Left lung (tissue), 10 donors: ENCODE data around the gene POSTN. TPM values are rescaled to one million over a fixed set of nuclear protein-coding genes. Genes with fewer than 3 reads are reported as not detected.
A peak's percentile ranks its signal among the peaks of the same experiment; 100 is the strongest.

ENCODE experiments used
- ATAC-seq: fragments of 200-7000 bp; cut with Tn5 transposase; one replicate; pipeline ENCODE4 v1.9.1; 2020; ENCODE audit warnings: moderate library complexity
- DNase-seq, 4 donors: peaks; one replicate each; pipeline ENCODE4 v3.0.0-alpha.2; 2013 to 2020
- H3K27ac ChIP-seq, 2 donors: fragments of 200-600 bp; sonication (generic) in 1 of 2; one replicate each; pipeline versions ENCODE4 v1.5.0 to v1.8.0; 2020 to 2021
- H3K27me3 ChIP-seq, 2 donors: fragments of 200-600 bp; sonication (generic) in 1 of 2; one replicate each; pipeline versions ENCODE4 v1.5.0 to v1.8.0; 2020 to 2021
- H3K36me3 ChIP-seq, 2 donors: fragments of 200-600 bp; sonication (generic) in 1 of 2; one replicate each; pipeline versions ENCODE4 v1.5.0 to v1.8.0; 2020 to 2021
- H3K4me1 ChIP-seq, 2 donors: fragments of 200-600 bp; one replicate each; pipeline ENCODE4 v1.8.0; 2021
- H3K4me3 ChIP-seq, 2 donors: fragments of 200-600 bp; sonication (generic) in 1 of 2; one replicate each; pipeline versions ENCODE4 v1.5.0 to v1.8.0; 2020 to 2021; ENCODE audit warnings: mild to moderate bottlenecking in 1 of 2
- H3K9me3 ChIP-seq, 2 donors: fragments of 200-600 bp; sonication (generic) in 1 of 2; one replicate each; pipeline versions ENCODE4 v1.5.0 to v1.8.0; 2020 to 2021
- CTCF ChIP-seq, 2 donors: fragments of 200-600 bp; sonication (generic) in 1 of 2; IDR thresholded peaks; one replicate each; pipeline versions ENCODE4 v1.5.0 to v1.8.0; 2021; ENCODE audit warnings: antibody characterized with exemption in 2 of 2
- intact Hi-C, 2 donors: fragments of 100-400 bp; cut with DNase I; formaldehyde crosslinking; loops; one replicate each; pipeline versions ENCODE4 v1.11.2 to v1.14.2; 2022
- polyA plus RNA-seq, 6 donors: library from polyadenylated mRNA; unstranded; fragments of 120-200 nt; gene quantifications; one replicate each; pipeline ENCODE4 v1.2.1, GENCODE V29; 2013; ENCODE audit not compliant: insufficient read length in 6 of 6
- total RNA-seq, 2 donors: library from RNA; stranded (reverse); fragmentation: NEBNext Ultra II Directional; extraction: Animal tissue kit (Norgen Biotek cat#: 25700); gene quantifications; one replicate each; pipeline ENCODE4 v1.2.1, GENCODE V29; 2021
- donor health status: DM: no; HTN: yes; CAD: no.
- donor health status: DM: no; HTN: no; CAD: no.

The POSTN gene
- total and polyA plus RNA-seq, 8 donors, result 34.4 to 757 (median 518) TPM

DNA sequence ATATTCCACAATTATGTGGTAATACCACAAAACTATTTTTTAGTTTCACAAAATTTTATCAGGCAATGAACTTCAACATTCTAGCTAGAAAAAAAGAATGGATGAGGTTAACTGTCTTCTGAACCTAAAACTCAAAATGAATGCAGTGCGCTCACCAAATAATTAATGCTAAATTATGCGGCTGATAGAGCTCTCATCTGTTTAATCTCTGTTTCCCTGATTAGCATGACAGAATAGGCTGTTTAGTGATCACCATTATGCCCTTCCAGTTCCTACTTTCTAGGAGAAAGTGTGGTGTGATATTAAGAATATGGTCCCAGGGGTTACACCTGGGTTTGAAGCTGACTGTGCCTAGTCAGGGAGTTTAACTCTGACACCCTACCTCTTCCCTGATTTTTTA is 42.8 kb upstream of the POSTN start:
- H3K4me3 ChIP-seq, result no peak overlapping the region
- no peaks in the 10 kb centered on the region for H3K9me3 ChIP-seq
- no peaks in the 10 kb centered on the region for H3K36me3 ChIP-seq
- intact Hi-C loops, result no loop called here
- H3K4me1 ChIP-seq, result no peaks in the 10 kb centered on the region
- no peak overlapping the region for H3K27ac ChIP-seq
- no peaks in the 10 kb centered on the region for H3K27me3 ChIP-seq
- ATAC-seq (no peak), DNase-seq (no peak)
- no peak for TF ChIP-seq CTCF (IDR thresholded peaks at IDR 0.05)

DNA sequence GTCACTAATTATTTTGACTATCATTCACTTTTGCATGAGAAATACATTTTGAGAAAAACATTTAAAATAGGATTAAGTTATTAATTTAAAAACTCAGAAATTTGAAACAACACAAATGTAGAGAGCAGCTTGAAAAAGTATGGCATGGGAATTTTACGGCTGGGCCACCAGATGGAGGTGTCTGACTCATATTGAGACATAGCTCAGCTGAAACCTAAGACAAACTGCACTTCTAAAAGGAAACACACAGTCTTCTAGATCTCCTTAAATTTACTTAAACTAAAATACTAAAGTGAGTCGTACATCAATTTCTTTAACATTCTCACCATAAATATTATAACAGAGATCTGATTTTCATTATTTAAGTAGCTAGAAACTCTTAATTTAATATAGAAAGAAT is 41.9 kb upstream of the POSTN start:
- Histone ChIP-seq H3K36me3 (no peaks in the 10 kb centered on the region), H3K27ac (no peak overlapping the region), H3K4me1 (no peaks in the 10 kb centered on the region), H3K27me3 (no peaks in the 10 kb centered on the region), H3K4me3 (no peak overlapping the region), H3K9me3 (no peaks in the 10 kb centered on the region)
- no peak for TF ChIP-seq CTCF (IDR thresholded peaks at IDR 0.05)
- intact Hi-C loops, result no loop called here
- ATAC-seq (peak; percentile 46), DNase-seq (peak in 1 of 4 donors; percentile 44)

DNA sequence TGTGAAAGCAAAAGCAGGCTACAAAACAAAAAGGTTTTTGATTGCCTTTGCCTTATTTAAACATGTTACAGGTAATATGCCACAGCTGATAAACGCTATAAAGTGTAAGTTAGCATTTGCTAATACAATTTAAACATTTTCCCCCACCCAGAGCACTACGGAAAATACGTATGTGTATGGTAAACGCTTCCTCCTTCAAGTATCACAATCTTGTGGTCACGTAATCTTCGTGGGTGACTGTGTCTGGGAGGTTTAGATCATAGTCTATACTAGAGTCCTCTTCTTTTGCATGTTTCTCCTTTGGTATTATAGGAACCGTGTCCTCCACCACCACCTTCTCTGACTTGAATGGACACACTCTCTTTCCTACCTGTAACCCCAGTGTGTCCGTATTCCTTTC is 38.1 kb upstream of the POSTN start:
- intact Hi-C loops, result no loop called here
- TF ChIP-seq CTCF (IDR thresholded peaks at IDR 0.05), result no peak
- H3K27ac ChIP-seq, result no peak overlapping the region
- ATAC-seq (no peak), DNase-seq (no peak)
- no peaks in the 10 kb centered on the region for H3K9me3 ChIP-seq
- no peak overlapping the region for H3K4me3 ChIP-seq
- H3K36me3 ChIP-seq, result no peaks in the 10 kb centered on the region
- H3K4me1 ChIP-seq, result no peaks in the 10 kb centered on the region
- no peaks in the 10 kb centered on the region for H3K27me3 ChIP-seq

DNA sequence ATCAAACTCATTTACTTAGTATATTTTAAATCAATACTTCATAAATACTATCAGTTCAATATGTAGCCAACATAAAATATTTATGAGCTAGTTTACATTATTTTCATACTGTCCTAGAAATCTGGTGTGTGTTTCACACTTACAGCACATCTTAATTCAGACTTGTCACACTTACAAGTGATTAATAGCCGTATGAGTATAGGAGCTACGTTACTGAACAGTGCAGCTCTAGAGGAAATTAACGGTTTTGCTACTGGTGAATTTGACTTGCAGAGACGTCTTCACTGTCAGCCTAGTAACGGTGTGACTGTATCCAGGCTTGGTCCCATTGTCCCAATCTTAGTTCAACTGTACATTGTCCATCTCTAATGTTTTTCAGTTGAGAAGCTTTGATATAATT is 33.7 kb upstream of the POSTN start:
- H3K27me3 ChIP-seq, result no peaks in the 10 kb centered on the region
- H3K27ac ChIP-seq, result no peak overlapping the region
- intact Hi-C loops, result no loop called here
- H3K36me3 ChIP-seq, result no peaks in the 10 kb centered on the region
- no peak overlapping the region for H3K4me3 ChIP-seq
- no peaks in the 10 kb centered on the region for H3K9me3 ChIP-seq
- DNase-seq (no peak), ATAC-seq (no peak)
- no peaks in the 10 kb centered on the region for H3K4me1 ChIP-seq
- no peak for TF ChIP-seq CTCF (IDR thresholded peaks at IDR 0.05)

DNA sequence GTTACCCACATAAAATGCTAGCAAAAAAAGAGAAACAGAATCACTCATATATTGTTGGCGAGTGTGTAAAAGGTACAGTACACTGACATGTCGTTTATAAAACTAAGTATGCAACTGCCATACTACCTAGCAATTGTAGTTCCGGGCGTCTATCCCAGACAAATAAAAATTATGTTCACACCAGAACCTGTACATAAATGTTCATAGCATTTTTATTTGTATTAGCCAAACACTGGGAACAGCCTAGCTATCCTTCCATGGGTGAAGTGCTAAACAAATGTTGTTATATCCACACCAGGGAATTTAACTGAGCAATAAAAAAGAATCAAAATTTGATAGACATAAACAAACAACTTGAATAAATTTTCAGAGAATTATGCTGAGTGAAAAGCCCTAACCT is 28.9 kb upstream of the POSTN start:
- no peak overlapping the region for H3K27ac ChIP-seq
- ATAC-seq (no peak), DNase-seq (no peak)
- H3K4me1 ChIP-seq, result no peaks in the 10 kb centered on the region
- no peaks in the 10 kb centered on the region for H3K36me3 ChIP-seq
- H3K27me3 ChIP-seq, result no peaks in the 10 kb centered on the region
- H3K9me3 ChIP-seq, result no peaks in the 10 kb centered on the region
- TF ChIP-seq CTCF (IDR thresholded peaks at IDR 0.05), result no peak
- no peak overlapping the region for H3K4me3 ChIP-seq
- intact Hi-C loops, result no loop called here
